Measurements from ENCODE around the gene BMAL1. TPM values are rescaled to one million over a fixed set of nuclear protein-coding genes. Genes with fewer than 3 reads are reported as not detected.

BMAL1 gene
- total RNA-seq, 1 donor from 2014 or later = 8.4 TPM

Other genes with a start within 250 kb of the BMAL1 start
- gene BTBD10, start 185.4 kb downstream of the BMAL1 start, total RNA-seq = 115 and 134 TPM in 2 replicates
- not detected in 2 replicates for gene PTH, start 218.2 kb downstream of the BMAL1 start, total RNA-seq